ENCODE results near the gene RAB31. TPM values are rescaled to one million over a fixed set of nuclear protein-coding genes. Genes with fewer than 3 reads are reported as not detected.

The RAB31 gene
- total RNA-seq, 2 donors from 2014 or later: 4.3 to 8.0 TPM

GRCh38 chr18:9868857-9869714 is 161.0 kb downstream of the RAB31 start:
- ATAC-seq: no peak
- no peaks in the 10 kb centered on the region for H3K36me3 ChIP-seq (replicated peaks in 1 of 2; ENCODE audit: insufficient read depth in 1 of 2, low read depth in 2 of 2)
- H3K27me3 ChIP-seq: no peaks in the 10 kb centered on the region
- H3K27ac ChIP-seq: no peak overlapping the region
- peaks cover 0 to 5% (median 0%) of the 10 kb centered on the region in 3 donors for H3K9me3 ChIP-seq
- TF ChIP-seq POLR2A (IDR thresholded peaks at IDR 0.05): no peak
- no peak for TF ChIP-seq CTCF (IDR thresholded peaks at IDR 0.05)
- DNase-seq: no peak
- no peak overlapping the region for H3K4me3 ChIP-seq
- intact Hi-C loops (cut with DNase I): no loop called here
- WGBS, 2 donors: 71 to 80% methylated on average over 6 of the region's 6 CpGs
- peaks cover 16% of the 10 kb centered on the region for H3K4me1 ChIP-seq

DNA sequence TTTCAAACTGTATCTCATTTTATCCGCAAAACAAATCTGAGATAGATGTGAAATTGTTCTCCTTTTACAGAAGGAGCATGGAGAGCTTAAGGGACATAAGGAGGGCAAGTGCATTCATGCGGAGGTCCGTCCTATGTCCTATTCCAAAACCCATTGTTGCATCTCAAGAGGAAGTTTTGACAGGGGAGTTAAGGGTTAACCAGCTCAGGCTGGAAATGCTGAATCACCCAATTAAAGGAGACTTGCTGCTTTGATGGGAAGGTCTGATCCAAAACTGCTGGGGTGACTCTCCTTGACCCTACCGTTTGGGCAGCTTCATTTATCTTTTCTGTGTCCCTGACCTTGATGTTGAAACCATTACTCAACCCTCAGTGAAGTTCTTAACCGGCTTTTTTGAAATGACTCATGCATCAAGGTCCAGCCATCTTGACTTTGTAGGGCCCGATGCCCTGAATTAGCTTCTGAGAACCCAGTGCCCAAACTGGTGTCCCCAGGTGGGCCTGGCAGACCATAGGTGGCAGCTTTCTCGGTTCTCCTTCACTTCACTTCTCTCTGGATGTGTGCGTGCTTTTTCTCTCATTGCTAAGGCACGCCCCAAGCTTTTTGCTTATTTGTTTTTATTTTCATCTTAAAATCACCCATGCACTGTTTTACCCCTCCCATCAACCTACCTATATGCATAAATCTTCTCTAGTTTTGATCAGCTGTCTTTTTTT is 161.8 kb downstream of the RAB31 start:
- no peaks in the 10 kb centered on the region for H3K36me3 ChIP-seq (replicated peaks in 1 of 2; ENCODE audit: insufficient read depth in 1 of 2, low read depth in 2 of 2)
- no peak overlapping the region for H3K4me3 ChIP-seq
- peaks cover 0 to 5% (median 0%) of the 10 kb centered on the region in 3 donors for H3K9me3 ChIP-seq
- intact Hi-C loops (cut with DNase I): no loop called here
- ATAC-seq: peak; percentile 87
- H3K27ac ChIP-seq: peak overlapping the region in 2 of 4 donors; percentile 2 to 52
- peaks cover 16% of the 10 kb centered on the region for H3K4me1 ChIP-seq
- TF ChIP-seq POLR2A (IDR thresholded peaks at IDR 0.05) (no peak), CTCF (IDR thresholded peaks at IDR 0.05) (no peak)
- peak; percentile 23 to 59 (median 36) for DNase-seq
- no peaks in the 10 kb centered on the region for H3K27me3 ChIP-seq
- 60 to 62% methylated on average over 9 of the region's 9 CpGs for WGBS, 2 donors

- TF ChIP-seq CTCF (IDR thresholded peaks at IDR 0.05) (no peak), POLR2A (IDR thresholded peaks at IDR 0.05) (no peak)
- no peak for ATAC-seq
- Histone ChIP-seq H3K4me1 (peaks cover 16% of the 10 kb centered on the region), H3K9me3 (peaks cover 0 to 5% (median 0%) of the 10 kb centered on the region in 3 donors), H3K36me3 (replicated peaks in 1 of 2; ENCODE audit: insufficient read depth in 1 of 2, low read depth in 2 of 2) (no peaks in the 10 kb centered on the region), H3K27ac (peak overlapping the region in 2 of 4 donors; percentile 2 to 52), H3K27me3 (no peaks in the 10 kb centered on the region), H3K4me3 (no peak overlapping the region)
- DNase-seq: no peak
- intact Hi-C loops (cut with DNase I): no loop called here
- 77% methylated on average over 4 of the region's 4 CpGs for WGBS, 2 donors
Observed at GRCh38 chr18:9870431-9871008, 162.4 kb downstream of the RAB31 start.

- intact Hi-C loops (cut with DNase I): no loop called here
- DNase-seq (no peak), ATAC-seq (no peak)
- TF ChIP-seq CTCF (IDR thresholded peaks at IDR 0.05) (no peak), POLR2A (IDR thresholded peaks at IDR 0.05) (no peak)
- Histone ChIP-seq H3K27ac (no peak overlapping the region), H3K4me1 (peaks cover 17% of the 10 kb centered on the region), H3K4me3 (no peak overlapping the region), H3K36me3 (replicated peaks in 1 of 2; ENCODE audit: insufficient read depth in 1 of 2, low read depth in 2 of 2) (no peaks in the 10 kb centered on the region), H3K27me3 (no peaks in the 10 kb centered on the region), H3K9me3 (no peaks in the 10 kb centered on the region)
- 70 to 72% methylated on average over 6 of the region's 6 CpGs for WGBS, 2 donors
Observed at GRCh38 chr18:9871244-9871746, 163.2 kb downstream of the RAB31 start.
